Measurements from ENCODE around the gene CRYBG2. TPM values are rescaled to one million over a fixed set of nuclear protein-coding genes. Genes with fewer than 3 reads are reported as not detected.

Gene CRYBG2
- total and polyA plus RNA-seq, 2 of the 13 experiments (the other 11 are each of a cell fraction or from before 2014, with no cell fraction given) = 1.3 to 2.9 TPM

DNA sequence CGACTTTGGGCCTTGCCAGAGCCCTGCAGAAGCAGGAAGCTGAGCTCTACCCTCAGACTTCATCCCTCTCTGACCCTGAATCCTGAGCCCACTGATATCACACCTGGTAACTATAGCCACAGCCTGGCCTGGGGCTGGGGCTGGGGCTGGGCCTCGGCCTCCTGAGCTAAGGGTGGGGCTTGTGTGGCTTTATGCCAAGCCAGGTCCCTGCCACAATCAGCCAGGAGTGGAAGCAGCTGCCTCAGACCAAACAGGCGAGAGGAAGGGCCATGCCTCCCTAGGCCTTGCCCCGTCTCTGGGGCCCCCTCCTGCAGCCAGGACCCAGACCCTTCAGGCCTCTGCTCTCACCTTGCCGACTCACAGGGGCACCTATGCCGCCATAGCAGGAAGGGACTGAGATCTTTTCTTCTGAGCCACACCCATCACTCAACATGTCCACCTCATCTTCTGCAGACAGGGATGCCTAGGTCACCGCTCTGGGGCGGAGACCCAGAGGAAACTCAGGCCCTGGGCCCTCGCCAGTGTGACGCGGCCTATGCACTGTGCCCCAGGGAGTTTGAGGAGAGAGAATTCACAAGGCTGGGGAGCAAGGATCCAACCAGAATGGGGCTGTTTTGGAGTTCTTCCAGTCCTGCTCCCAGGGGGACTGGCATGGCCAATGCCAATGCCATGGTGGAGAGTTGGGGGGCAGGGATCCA lies 53.2 kb downstream of the CRYBG2 start (continued):
- TF ChIP-seq, protein P1, sequence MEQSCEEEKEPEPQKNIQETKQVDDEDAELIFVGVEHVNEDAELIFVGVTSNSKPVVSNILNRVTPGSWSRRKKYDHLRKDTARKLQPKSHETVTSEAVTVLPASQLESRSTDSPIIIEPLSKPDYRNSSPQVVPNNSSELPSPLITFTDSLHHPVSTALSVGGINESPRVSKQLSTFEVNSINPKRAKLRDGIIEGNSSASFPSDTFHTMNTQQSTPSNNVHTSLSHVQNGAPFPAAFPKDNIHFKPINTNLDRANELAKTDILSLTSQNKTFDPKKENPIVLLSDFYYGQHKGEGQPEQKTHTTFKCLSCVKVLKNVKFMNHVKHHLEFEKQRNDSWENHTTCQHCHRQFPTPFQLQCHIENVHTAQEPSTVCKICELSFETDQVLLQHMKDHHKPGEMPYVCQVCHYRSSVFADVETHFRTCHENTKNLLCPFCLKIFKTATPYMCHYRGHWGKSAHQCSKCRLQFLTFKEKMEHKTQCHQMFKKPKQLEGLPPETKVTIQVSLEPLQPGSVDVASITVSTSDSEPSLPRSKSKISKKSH (CRISPR knock-in tag; IDR thresholded peaks at IDR 0.05; ENCODE audit: borderline replicate concordance) = no peak
- TF ChIP-seq, protein P2, sequence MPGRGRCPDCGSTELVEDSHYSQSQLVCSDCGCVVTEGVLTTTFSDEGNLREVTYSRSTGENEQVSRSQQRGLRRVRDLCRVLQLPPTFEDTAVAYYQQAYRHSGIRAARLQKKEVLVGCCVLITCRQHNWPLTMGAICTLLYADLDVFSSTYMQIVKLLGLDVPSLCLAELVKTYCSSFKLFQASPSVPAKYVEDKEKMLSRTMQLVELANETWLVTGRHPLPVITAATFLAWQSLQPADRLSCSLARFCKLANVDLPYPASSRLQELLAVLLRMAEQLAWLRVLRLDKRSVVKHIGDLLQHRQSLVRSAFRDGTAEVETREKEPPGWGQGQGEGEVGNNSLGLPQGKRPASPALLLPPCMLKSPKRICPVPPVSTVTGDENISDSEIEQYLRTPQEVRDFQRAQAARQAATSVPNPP (CRISPR knock-in tag; IDR thresholded peaks at IDR 0.05) = no peak
- TF ChIP-seq RCOR2 (CRISPR knock-in tag; IDR thresholded peaks at IDR 0.05) (no peak), TMF1 (CRISPR knock-in tag; IDR thresholded peaks at IDR 0.05; ENCODE audit: low read depth) (no peak), ZNF124 (CRISPR knock-in tag; IDR thresholded peaks at IDR 0.05) (no peak)

DNA sequence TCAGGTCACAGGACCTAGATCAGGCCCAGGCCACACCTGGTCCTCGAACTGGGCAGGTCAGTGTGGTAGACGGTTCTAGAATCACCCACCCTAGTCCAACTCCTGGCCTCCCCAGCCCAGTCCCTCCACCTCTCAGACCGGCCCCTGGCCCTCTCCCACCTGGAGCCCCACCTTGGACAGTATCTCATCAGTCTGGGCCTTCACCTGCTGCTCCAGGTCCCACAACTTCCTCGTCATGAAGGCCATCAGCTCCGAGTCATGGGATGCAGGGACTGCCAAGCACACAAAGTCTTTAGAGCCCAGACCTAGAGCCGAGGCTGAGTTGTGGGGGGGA lies 56.2 kb downstream of the CRYBG2 start:
- Histone ChIP-seq H3K27ac (ENCODE audit: extremely low read length, insufficient read depth, low read length) (no peak overlapping the region), H3K9me3 (ENCODE audit: low read length) (no peaks in the 10 kb centered on the region), H3K9ac (ENCODE audit: insufficient read depth, low read depth, low read length) (no peak overlapping the region), H3K4me2 (ENCODE audit: low read depth, low read length) (no peak overlapping the region), H3K36me3 (replicated peaks in 1 of 2; ENCODE audit: control insufficient read depth in 1 of 2, insufficient read depth in 2 of 2, low read length in 2 of 2) (peaks cover 0 to 1% of the 10 kb centered on the region in 2 experiments; a peak in 1 of 5 replicates), H3K4me3 (replicated peaks in 1 of 3; ENCODE audit: insufficient read depth in 1 of 3, low read depth in 2 of 3, low read length in 3 of 3) (no peak overlapping the region), H3K4me1 (ENCODE audit: insufficient read depth, low read length) (peaks cover 4% of the 10 kb centered on the region), H2AFZ (ENCODE audit: low read length) (no peak overlapping the region), H3K27me3 (ENCODE audit: control insufficient read depth in 1 of 2, insufficient read depth in 2 of 2, low read length in 2 of 2) (no peaks in the 10 kb centered on the region), H3K79me2 (ENCODE audit: insufficient read depth, low read length) (no peaks in the 10 kb centered on the region), H4K20me1 (ENCODE audit: insufficient read depth, low read length) (no peaks in the 10 kb centered on the region)
- 93% methylated on average over 3 of the region's 6 CpGs for WGBS (ENCODE audit: low lambda C conversion rate)
- in situ Hi-C loops (cut with HindIII; ENCODE audit: extremely low pct_ligation_motif_present, low pct_unique_long_range_greater_than_20kb) (no loop called here), intact Hi-C loops (cut with micrococcal nuclease; ENCODE audit: unreplicated experiment) (no loop called here)
- ChIA-PET POLR2A (no interaction called here), CTCF (ENCODE audit: low intra/inter-chr PET ratio, low total read pairs) (no interaction called here)
- FAIRE-seq = no peak
- no TSS peak for BruUV-seq (replicated peaks)
- DNase-seq (ENCODE audit: low spot score) = no peak
- no peak for ATAC-seq
- no peak for TF ChIP-seq ZNF230 (CRISPR knock-in tag; IDR thresholded peaks at IDR 0.05)
- TF ChIP-seq ZMAT5 (CRISPR knock-in tag; IDR thresholded peaks at IDR 0.05; ENCODE audit: borderline replicate concordance, low read depth) = no peak
- TF ChIP-seq, protein P3, sequence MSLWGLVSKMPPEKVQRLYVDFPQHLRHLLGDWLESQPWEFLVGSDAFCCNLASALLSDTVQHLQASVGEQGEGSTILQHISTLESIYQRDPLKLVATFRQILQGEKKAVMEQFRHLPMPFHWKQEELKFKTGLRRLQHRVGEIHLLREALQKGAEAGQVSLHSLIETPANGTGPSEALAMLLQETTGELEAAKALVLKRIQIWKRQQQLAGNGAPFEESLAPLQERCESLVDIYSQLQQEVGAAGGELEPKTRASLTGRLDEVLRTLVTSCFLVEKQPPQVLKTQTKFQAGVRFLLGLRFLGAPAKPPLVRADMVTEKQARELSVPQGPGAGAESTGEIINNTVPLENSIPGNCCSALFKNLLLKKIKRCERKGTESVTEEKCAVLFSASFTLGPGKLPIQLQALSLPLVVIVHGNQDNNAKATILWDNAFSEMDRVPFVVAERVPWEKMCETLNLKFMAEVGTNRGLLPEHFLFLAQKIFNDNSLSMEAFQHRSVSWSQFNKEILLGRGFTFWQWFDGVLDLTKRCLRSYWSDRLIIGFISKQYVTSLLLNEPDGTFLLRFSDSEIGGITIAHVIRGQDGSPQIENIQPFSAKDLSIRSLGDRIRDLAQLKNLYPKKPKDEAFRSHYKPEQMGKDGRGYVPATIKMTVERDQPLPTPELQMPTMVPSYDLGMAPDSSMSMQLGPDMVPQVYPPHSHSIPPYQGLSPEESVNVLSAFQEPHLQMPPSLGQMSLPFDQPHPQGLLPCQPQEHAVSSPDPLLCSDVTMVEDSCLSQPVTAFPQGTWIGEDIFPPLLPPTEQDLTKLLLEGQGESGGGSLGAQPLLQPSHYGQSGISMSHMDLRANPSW (CRISPR knock-in tag; IDR thresholded peaks at IDR 0.05; ENCODE audit: borderline replicate concordance) = no peak
- no peak for TF ChIP-seq KAT2B (IDR thresholded peaks at IDR 0.05; ENCODE audit: borderline replicate concordance, low read depth, low read length)
- no peak for TF ChIP-seq NFIC (IDR thresholded peaks at IDR 0.05; ENCODE audit: low read length)
- TF ChIP-seq SSRP1 (CRISPR knock-in tag; IDR thresholded peaks at IDR 0.05) = no peak
- no peak for TF ChIP-seq ZBTB26 (CRISPR knock-in tag; IDR thresholded peaks at IDR 0.05; ENCODE audit: borderline replicate concordance)
- TF ChIP-seq, protein P4, sequence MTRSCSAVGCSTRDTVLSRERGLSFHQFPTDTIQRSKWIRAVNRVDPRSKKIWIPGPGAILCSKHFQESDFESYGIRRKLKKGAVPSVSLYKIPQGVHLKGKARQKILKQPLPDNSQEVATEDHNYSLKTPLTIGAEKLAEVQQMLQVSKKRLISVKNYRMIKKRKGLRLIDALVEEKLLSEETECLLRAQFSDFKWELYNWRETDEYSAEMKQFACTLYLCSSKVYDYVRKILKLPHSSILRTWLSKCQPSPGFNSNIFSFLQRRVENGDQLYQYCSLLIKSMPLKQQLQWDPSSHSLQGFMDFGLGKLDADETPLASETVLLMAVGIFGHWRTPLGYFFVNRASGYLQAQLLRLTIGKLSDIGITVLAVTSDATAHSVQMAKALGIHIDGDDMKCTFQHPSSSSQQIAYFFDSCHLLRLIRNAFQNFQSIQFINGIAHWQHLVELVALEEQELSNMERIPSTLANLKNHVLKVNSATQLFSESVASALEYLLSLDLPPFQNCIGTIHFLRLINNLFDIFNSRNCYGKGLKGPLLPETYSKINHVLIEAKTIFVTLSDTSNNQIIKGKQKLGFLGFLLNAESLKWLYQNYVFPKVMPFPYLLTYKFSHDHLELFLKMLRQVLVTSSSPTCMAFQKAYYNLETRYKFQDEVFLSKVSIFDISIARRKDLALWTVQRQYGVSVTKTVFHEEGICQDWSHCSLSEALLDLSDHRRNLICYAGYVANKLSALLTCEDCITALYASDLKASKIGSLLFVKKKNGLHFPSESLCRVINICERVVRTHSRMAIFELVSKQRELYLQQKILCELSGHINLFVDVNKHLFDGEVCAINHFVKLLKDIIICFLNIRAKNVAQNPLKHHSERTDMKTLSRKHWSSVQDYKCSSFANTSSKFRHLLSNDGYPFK (CRISPR knock-in tag; IDR thresholded peaks at IDR 0.05; ENCODE audit: borderline replicate concordance) = no peak
